Measurements from ENCODE around the gene FNDC10.
"Not testable (repeated sequence)": the region's sequence is repeated elsewhere in the genome, so short reads cannot be mapped to it uniquely, and the experiment has no call there.

FNDC10 gene

GRCh38 chr1:1598720-1599029 lies 1.3 kb downstream of the FNDC10 start:
- no peak for DNase-seq

DNA sequence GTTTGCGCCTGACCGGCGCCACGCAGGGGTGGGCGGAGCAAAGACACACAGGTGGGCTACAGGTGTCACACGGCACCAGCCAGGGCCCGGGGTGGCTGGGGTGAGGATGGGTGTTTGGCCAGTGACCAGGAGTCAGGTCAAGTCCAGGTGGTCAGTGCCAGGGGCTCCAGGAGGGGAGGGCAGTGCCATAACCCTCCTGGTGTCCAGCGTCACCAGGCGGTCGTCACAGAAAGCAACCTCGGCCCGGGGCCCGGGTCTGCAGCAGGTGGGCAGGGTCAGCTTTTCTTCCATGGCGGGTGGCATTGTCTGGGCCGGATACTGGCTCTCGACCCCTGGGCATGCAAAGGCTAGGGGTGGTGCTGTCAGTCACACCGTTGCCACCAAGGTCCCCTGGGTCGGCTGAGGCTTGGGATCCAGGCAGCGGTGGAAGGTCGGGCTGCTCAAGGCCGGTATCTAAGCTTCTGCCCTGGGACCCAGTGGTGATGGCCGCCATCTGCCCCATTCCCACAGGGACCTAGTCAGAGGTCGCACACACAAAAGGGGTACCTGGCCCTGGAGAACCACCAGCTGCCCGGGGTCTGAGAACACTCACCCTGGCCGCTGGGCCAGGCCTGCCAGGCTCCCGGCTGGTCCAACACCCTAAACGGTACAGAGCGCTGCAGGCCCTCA lies 1.8 kb downstream of the FNDC10 start:
- DNase-seq: no peak

GRCh38 chr1:1597275-1597930 lies 2.5 kb downstream of the FNDC10 start:
- DNase-seq: peak; percentile 51

DNA sequence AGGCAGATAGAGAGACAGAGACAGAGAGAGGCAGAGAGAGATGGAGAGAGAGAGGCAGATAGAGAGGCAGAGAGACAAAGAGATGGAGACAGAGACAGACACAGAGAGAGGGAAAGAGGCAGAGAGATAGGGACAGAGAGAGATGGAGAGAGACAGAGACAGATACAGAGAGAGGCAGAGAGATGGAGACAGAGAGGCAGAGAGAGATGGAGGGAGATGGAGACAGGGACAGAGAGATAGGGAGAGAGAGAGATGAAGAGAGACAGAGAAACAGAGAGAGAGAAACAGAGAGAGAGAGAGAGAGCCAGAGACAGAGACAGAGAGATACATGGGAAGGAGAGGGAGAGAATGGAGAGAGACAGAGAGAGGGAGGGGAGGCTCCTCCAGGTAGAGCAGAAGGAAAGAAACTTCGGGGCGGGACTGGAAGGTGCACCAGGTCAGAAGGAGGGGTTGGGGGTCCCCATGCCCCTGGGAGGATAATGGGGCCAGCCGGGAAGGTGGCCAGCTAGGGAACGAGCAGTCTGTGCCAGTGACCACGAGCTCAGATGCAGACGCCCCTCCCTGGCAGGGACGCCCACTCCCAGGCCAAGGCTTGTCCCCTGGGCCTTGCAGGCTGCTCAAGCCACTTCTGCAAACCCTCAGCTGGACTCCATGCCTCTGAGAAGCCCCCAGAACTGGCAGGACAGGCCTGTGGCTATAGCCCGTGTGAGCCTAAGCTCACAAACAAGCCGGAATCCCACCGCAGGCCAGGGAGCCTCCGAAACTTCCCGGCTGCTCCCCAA lies 3.3 kb downstream of the FNDC10 start:
- DNase-seq: no peak

DNA sequence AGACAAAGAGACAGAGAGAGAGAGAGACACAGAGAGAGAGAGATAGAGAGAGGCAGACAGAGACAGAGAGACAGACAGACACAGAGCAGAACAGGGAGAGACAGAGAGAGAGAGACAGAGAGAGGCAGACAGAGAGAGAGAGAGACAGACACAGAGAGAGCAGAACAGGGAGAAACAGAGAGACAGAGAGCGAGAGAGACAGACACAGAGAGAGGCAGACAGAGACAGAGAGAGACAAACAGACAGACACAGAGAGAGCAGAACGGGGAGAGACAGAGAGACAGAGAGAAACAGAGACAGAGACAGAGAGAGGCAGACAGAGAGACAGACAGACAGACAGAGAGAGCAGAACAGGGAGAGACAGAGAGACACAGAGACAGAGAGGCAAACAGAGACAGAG lies 4.6 kb downstream of the FNDC10 start:
- DNase-seq: not testable (repeated sequence)

GRCh38 chr1:1594602-1595260 lies 5.2 kb downstream of the FNDC10 start:
- no peak for DNase-seq

DNA sequence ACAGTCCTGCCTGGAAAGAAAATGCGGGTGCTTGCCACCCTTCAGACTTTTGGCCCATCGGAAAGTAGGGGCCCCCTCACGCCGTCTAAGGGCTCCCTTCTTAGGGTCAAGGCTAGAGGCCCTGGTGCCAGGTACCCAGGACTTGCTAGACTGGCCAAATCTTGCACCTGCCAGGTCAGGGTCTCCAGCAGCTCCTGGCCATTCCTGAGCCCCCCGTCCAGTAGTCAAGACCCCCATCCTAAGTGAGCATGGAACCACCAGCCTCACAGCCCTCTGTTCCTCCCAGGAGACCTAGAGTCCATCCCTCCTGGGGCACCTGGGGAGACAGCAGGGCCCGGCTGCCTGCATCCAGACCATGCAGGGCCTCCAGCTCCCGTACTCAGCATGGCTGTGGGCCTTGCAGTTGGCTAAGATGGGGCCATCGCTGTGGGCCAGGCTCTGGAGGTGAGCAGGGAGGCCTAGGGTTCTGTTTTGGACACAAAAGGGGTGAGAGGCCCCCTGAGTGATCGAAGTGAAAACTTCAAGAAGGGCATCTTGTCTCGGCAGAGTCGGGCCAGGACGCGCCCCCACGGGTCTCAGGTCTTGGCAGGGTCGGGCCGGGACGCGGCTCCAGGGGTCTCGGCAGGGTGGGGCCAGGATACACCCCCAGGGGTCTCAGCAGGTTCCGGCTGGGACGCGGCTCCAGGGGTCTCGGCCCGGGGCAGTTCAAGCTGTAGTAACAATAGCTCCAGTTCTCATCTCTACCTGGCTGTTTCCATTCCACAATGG lies 5.9 kb downstream of the FNDC10 start:
- DNase-seq: no peak

- no peak for DNase-seq
These were observed 8.5 kb downstream of the FNDC10 start for GRCh38 chr1:1591452-1591851.

DNA sequence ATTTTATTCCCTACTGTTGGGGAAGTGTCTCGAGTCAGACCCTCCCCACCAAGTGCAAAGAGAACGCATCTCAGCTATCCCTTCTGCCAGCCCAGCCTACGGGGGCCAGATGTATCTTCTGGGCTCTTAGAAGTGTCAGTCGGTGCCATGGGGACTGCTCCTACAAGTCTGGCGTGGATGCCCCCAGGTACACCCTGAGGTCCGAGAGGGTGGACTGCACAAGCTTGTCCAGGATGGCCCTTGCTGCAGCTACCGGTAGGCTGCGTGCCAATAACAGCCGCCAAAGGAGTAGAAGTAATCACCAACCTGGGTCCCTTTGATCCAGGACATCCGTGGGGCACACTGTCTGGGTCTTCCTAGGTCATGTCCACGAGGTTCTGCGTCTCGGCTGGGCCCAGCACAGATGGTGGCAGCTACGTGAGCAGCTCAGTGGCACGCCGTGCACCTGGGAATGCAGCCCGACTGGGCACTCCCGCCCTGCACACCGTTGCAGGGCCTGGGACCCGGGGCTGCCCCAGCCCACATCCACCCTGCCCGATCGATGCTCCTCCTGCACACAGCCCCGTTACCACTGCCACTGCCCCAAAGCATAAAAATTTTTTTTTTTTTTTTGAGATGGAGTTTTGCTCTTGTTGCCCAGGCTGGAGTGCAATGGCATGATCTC lies 16.5 kb downstream of the FNDC10 start:
- DNase-seq: no peak

- no peak for DNase-seq
These were observed 17.2 kb downstream of the FNDC10 start for GRCh38 chr1:1582585-1583346.

DNA sequence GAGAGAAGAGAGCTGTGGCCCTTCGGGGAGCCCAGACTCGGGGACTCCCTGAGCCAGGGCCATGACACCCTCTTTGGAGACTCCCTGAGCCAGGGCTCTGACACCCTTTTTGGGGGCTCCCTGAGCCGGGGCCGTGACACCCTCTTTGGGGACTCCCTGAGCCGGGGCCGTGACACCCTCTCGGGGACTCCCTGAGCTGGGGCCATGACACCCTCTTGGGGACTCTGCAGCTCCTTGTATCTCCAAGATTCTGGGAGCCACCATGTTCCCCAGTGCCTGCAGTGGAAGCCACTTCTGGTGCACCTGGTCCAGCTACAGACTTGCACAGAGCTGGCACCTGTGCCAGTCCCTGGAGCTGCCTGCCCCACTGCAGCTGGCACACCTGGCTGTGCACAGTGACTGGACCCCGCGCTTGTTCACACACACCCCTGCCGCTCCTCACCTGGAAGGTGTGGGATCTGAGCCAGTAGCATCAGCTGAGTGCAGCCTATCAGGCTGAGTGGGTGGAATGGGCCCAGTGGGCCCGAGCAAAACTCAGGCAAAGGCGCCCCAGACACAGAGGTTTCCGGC lies 21.5 kb downstream of the FNDC10 start:
- no peak for DNase-seq

- DNase-seq: no peak
These were observed 22.4 kb downstream of the FNDC10 start for GRCh38 chr1:1577367-1578011.

DNA sequence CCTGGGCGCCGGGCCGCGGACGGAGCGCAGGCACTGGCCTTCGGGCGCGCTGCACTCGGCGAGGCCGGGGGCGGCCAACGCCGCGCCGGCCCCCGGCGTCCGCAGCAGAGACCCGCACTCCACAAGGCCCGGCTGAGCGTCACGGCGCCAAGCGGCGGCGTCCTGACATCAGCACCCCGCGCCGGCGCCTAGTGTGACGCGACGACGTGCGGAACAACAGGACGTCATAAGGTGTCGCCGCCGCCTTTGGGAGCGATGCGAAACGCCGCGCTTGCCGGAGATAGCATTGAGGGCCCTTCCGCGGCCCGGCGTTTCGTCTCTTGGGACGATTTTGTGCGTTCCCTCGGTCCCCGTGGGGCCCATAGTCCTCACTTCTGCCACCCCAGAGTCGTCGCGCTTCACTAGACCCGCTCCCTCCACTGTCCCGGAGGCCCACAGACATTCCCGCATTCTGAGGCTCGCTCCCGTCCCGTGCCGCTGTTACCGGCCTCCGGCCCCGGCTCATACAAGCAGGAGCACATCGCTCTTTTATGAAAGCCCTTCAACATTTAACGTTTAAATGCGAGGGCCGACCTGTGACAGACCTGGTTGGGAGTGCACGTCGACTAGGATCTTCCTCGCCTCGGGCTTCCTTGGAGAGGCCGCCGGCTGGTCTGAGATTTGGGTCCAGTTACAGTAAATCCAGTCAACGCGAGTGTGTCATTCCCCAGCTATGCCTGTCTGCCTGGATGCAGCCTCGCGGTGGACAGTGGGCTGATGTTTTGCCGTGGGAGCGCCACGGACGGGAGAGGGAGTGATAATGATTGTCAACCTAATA lies 25.0 kb downstream of the FNDC10 start, which contains the start of gene SSU72:
Gene SSU72, minus strand, starts transcription at position 143 of the 817 bp plus-strand sequence. CDS start 306 bp downstream, outside the sequence.
- peak; percentile 95 for DNase-seq

DNA sequence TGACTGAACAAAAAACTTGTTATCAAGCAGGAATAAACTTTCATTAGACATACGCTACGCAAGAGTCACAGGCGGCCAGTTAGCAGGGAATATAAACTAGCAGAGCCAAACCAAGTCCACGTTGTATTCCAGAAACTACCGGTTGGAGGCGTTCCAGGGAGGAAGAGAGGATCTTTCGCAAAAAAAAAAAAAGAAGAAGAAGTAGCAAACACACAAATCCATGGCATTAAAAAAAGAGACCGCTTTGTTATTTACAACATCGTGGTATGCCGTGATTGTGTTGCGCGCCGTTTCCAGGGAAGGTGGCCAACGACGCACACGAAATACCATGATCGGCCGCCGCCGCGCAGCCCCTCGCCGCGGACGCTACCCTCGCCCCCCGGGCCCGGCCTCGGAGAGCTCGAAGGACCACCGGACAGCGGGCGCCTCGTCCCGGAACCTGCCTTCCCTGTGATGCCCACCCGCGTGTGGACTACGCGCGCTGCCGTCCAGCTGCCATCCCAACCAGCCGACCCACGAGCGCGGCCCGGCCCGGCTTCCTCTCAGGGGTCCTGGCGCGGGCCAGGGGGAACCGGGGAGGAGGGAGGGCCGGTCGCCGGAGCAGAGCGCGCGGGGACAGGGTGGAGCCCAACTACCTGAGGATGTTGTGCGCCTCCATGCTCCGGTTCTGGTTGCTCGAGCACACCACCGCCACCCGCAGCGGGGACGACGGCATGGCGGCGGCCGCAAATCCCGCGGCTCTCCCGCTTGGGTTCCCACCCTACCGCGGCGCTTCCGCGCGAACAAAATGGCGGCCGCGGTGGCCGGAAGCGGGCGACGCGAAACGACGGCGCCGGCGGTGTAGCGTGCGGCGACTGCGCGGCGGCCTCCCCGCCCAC lies 25.9 kb downstream of the FNDC10 start:
- peak; percentile 77 for DNase-seq

GRCh38 chr1:1569341-1569740 lies 30.6 kb downstream of the FNDC10 start:
- no peak for DNase-seq

- DNase-seq: no peak
These were observed 32.0 kb downstream of the FNDC10 start for GRCh38 chr1:1567891-1568291.

DNA sequence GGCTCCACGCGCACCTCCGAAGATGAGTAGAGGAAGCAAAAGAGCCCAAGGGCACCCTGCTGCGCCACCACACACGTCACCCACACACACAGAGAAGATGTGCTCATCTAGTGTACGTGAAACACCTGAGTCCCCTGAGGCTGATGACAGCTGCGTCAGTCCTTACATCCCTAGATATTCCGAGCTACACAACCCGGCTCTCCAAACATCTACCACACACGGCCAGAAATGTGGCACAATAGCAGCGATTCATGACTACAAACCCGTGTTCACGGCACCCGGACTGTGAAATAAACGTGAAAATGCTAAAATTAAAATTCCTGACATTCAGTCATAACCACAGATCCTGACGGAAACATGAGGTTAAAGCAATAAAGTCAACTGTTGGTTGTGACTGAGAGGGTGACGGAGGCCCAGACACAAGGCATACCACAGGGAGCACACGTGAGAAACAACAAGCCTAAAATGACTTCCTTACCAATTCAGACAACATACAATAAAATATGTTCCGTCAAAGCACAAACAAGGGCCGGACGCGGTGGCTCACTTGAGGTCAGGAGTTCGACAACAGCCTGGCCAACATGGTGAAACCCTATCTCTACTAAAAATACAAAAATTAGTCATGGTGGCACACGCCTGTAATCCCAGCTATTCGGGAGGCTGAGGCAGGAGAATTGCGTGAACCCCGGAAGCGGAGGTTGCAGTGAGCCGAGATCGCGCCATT lies 32.6 kb downstream of the FNDC10 start:
- DNase-seq: no peak

DNA sequence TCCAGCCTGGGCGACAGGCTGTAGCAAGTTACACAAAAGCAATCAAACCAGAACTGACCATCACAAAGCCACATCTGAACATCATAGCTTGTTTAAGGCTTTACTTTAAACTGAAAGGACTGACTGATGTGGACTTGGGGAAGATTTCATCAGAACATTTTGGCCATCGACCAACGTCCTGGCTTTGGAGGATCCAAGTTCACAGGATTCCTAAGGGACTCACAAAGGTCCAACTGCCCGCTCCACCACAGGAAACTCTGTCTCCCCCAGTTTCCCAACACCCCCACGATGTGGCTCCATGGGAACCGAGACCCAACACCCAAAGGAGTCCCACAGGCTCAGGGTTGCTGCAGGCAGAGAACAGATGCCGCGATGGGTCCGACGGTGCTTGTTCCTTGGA lies 34.6 kb downstream of the FNDC10 start:
- no peak for DNase-seq

Measured in activated CD4-positive, alpha-beta T cell treated with anti-CD3 and anti-CD28 coated beads for 48 hours (primary cell).